ENCODE data around the gene TUFM. TPM values are rescaled to one million over a fixed set of nuclear protein-coding genes. Genes with fewer than 3 reads are reported as not detected.
"Not testable (repeated sequence)": the region's sequence is repeated elsewhere in the genome, so short reads cannot be mapped to it uniquely, and the experiment has no call there.

The TUFM gene
- polyA plus RNA-seq (2013, experiment 1 of 2; ENCODE audit: insufficient read length), result 141 TPM
- 135 TPM for polyA plus RNA-seq (2013, experiment 2 of 2; ENCODE audit: insufficient read length)

DNA sequence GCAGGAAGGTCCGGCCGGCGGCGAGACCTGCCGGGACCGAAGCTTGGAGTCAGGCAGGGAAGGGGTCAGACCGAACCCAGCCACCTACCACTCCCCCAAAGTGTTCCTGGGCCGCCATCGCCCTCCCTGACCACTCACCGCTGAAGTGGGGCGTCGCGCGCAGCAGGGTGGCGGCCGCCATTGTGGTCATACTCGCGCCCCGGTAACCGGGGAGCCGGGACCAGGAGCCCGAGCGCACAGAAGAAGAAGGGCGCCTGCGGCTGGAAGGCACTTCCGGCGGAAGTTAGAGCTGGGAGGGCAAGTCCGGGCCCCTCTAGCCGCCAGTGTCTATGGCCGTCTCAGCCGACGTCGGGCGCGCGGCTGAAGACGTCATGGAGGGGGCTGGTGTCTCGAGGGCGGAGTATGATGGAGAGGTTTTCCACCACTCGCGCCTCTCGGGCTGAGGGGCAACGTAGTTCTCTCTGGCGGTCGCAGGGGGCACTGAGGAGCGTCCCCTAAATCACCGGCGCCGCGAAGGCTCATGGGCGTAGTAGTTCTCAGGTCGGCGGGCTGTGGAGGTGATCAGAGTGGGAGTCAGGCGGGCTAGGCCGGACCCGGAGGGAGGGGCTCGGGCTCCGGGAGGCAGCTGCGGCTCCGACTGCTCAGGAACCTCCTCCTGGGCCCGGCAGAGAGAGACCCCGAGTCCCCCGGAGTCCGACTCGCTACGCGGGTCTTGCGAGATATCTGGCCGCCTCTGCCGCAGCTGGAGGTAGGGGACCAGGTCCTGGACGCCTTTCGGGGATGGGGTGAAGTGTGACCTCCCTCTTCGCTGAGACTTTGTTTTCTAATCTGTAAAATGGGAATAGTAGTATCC, at the start of gene TUFM:
Gene TUFM (minus strand): TSS at position 269 of the 853 bp plus-strand sequence. CDS start 79 bp downstream, at position 190.
- DNase-seq, result peak; percentile 99

DNA sequence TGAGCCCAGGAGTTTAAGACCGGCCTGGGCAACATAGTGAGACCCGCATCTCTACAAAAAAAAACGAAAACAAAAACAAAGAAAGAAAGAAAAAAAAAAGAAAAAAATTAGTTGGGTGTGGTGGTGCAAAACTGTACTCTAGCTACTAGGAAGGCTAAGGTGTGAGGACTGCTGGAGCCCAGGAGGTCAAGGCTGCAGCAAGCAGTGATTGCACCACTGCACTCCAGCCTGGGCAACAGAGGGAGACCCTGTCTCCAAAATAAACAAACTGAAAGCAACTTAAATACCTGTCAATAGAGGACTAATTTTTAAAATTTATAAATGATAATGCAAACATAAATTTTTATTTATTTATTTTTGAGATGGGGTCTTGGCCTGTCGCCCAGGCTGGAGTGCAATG, 49.5 kb upstream of the TUFM start:
- DNase-seq, result no peak

DNA sequence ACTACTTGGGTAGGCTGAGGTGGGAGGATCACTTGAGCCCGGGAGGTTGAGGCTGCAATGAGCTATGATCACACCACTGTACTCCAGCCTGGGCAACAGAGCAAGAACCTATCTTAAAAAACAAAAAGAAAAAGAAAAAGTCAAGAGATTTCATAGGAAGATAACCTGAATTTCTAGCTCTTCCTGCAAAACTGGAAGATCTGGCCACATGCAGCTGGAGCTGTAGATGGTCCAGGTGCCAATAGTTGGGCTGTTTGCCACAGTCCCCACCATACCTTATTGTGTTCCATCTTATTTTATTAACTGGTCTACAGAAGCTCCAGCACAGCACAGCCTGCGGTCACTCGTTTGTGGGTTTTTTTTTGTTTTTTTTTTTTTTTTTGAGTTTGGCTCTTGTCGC, 47.1 kb upstream of the TUFM start:
- no peak for DNase-seq

GRCh38 chr16:28891964-28892890, 46.1 kb upstream of the TUFM start:
- DNase-seq, result no peak

- DNase-seq, result not testable (repeated sequence)
Observed at GRCh38 chr16:28890355-28890754, 44.2 kb upstream of the TUFM start.

GRCh38 chr16:28886945-28887344, 40.8 kb upstream of the TUFM start:
- no peak for DNase-seq

DNA sequence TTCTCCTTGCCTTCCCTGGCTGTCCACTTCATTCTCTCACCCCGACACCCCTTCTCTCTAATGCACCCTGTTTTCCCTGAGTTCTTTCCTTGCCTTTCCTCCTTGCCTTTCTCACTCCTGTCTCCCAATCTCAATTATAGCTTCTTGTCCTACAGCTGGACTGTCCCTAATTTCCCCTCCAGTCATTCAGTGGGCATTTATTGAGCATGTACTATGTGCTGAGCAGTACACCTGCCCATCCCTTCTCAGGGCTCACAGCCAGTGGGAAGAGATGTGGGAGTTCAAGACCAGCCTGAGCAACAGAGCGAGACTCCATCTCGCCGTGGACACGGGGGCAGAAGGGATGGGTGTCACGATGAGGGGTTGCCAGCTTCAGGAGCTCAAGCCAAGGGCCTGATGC, 37.9 kb upstream of the TUFM start:
- DNase-seq, result no peak

- no peak for DNase-seq
Observed at GRCh38 chr16:28883221-28883996, 37.3 kb upstream of the TUFM start.

GRCh38 chr16:28882551-28883160, 36.5 kb upstream of the TUFM start:
- no peak for DNase-seq

- not testable (repeated sequence) for DNase-seq
Observed at GRCh38 chr16:28881565-28881964, 35.4 kb upstream of the TUFM start.

GRCh38 chr16:28880955-28881354, 34.8 kb upstream of the TUFM start:
- no peak for DNase-seq

- DNase-seq, result no peak
Observed at GRCh38 chr16:28880589-28880915, 34.4 kb upstream of the TUFM start.

- peak; percentile 87 for DNase-seq
Observed at GRCh38 chr16:28879841-28880588, 33.9 kb upstream of the TUFM start.

- no peak for DNase-seq
Observed at GRCh38 chr16:28879261-28879840, 33.2 kb upstream of the TUFM start.

GRCh38 chr16:28878083-28878926, 32.2 kb upstream of the TUFM start, which contains the start of gene ATP2A1:
ATP2A1 (plus strand) TSS chr16:28878488; CDS start chr16:28878672, 184 bp downstream.
- no peak for DNase-seq

GRCh38 chr16:28877655-28878000, 31.5 kb upstream of the TUFM start:
- DNase-seq, result no peak

DNA sequence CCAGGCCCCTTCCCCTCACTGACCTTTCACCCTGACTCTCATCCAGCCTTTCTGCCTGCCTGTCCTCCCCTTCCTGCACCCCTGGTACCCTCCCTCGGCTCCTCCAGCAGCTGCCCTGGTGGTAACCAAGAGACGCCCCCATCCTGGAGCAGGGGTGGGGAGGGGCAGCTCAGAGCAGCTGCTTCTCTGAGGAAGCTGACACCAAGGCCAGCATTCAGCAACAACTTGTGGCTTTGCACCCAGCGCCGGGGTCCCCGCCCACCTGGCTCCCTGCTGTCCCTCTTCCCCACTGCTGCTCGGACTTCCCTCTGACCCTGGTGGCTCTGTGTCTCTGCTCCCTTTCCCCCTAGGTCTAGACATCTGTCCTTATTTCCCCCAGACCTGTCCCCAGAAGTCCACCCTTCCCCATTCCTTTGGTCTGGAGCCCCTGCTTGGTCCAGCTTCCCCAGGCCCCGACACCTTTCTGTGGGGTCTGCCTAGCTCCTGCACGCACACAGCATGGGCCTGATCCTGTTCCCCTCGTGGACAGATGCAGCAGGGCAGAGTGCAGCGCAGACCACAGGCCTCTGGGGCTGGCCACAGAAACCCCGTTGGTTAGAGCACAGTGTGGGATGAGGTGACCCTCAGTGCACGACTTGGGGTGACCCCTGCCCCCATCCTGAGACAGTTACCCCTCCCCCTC, 31.0 kb upstream of the TUFM start:
- no peak for DNase-seq

GRCh38 chr16:28876019-28876659, 30.0 kb upstream of the TUFM start:
- DNase-seq, result no peak
